NCI-H2196 (cell line): Measurements from ENCODE around the gene PRR5.
"Not testable (repeated sequence)": the region's sequence is repeated elsewhere in the genome, so short reads cannot be mapped to it uniquely, and the experiment has no call there.

Experiments used
- DNase-seq: peaks from one replicate; lab custom pipeline; 2025; ENCODE audit not compliant: unreplicated experiment; lab: John Stamatoyannopoulos, UW

Gene PRR5

DNA sequence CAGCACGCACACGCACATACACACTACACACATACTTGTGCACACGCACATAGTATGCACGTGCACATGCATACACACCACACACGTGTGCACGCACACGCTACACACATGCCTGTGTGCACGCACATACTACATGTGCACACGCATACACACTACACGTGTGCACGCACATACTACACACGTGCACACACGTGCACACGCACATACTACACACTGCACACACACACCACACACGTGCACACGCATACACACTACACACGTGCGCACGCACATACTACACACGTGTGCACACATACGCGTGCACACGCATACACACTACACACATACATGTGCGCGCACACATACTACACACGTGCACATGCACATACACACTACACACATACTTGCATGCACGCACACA, 30.7 kb downstream of the PRR5 start:
- DNase-seq = no peak

DNA sequence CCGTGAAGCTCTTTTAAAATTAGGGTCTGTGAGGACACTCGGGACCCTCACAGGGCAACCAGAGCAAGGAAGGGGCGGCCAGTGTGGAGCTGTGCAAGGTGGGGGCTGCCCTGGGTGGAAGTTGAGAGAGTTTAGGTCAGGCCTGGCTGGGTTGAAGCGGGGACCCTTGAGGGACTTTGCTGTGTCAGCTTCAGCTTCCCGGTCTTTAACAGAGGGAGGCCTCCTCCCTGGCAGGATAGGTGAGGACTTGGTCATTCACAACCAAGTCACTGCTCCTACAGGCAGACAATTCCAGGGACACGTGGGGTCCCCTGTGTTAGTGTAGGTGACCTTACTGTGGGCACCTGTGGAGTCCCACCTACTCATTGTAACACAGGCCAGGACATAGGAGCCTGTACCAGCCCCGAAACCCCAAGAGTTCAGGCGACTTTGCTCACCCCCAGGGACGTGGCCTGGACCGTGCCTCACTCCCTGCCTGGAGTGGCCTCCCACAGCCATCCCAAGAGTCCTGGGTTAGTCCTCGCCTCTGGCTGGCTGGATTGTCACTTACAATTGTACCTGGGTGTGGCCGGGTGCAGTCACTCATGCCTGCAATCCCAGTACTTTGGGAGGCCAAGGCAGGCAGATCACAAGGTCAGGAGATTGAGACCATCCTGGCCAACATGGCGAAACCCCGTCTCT, 31.6 kb downstream of the PRR5 start:
- DNase-seq = no peak

GRCh38 chr22:44734278-44734677, 32.3 kb downstream of the PRR5 start:
- DNase-seq = no peak

DNA sequence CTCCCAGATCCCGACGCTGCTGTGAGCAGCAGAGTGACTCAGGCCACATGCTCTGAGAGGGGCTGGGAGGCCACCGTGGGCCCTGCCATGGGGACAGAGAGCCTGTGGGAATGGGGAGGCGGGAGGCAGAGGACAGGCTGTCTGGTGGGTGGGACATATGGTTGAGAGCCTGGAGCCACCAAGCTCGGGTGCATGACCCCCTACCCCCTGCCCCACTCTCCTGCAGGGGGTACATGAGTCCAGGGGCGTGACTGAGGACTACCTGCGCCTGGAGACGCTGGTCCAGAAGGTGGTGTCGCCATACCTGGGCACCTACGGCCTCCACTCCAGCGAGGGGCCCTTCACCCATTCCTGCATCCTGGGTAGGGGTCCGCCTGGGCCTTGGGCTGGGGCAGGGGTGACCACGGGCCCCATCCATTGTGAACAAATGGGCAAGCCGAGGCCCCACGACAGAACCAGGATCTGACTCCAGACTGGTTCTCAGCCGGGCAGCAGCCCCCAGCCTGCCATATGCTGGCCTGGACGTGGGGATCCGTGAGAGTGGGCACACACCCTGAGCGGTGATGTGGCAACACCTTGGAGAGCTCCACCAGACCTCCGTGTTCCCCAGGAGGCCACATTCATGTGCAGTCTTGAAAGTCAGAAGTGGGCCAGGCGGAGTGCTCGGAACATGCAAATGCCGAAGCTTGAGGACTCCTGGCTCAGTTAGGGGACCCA, 33.0 kb downstream of the PRR5 start:
- no peak for DNase-seq

DNA sequence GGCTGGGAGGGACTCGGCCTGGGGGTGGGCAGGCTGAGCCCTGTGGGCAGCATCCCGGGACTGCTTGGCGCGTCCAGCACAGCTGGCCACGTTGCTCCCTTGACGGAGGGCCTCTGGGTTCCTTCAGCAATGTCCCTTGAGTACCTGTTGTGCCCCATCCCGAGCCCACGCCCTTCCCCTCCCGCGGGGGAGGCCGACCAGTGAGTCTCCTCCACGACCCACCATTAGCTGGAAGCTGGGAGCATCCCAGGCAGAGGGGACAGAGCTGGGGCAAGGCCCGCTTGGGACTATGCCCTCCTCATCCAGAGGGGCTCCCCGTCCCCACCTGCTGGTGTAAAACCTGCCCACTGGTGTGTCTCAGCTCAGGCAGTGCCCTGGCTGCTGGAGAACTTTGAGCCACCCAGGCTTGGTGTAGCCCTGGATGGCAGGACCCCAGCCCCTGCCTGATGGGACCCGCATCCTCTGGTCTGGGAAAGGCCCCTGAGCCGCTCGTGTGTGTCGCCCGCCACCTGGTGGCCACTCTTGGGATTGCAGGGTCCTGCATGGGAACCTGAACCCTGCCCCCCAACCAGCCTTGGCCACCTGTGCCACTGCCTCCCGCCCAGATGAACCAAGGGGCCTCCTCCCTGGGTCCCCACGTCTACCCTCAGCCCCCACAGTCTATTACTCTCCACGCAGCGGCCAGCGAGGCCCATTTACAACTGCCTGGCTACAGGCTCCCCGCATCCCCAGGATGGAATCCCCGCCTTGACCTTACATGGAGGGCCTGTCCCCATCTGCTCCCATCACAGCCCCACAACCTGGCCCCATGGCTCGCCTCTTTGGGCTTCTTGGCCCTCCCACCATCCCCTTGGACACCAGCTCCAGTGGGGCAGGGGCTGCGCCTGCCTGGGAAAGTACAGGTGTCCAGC, 33.8 kb downstream of the PRR5 start:
- peak; percentile 74 for DNase-seq

DNA sequence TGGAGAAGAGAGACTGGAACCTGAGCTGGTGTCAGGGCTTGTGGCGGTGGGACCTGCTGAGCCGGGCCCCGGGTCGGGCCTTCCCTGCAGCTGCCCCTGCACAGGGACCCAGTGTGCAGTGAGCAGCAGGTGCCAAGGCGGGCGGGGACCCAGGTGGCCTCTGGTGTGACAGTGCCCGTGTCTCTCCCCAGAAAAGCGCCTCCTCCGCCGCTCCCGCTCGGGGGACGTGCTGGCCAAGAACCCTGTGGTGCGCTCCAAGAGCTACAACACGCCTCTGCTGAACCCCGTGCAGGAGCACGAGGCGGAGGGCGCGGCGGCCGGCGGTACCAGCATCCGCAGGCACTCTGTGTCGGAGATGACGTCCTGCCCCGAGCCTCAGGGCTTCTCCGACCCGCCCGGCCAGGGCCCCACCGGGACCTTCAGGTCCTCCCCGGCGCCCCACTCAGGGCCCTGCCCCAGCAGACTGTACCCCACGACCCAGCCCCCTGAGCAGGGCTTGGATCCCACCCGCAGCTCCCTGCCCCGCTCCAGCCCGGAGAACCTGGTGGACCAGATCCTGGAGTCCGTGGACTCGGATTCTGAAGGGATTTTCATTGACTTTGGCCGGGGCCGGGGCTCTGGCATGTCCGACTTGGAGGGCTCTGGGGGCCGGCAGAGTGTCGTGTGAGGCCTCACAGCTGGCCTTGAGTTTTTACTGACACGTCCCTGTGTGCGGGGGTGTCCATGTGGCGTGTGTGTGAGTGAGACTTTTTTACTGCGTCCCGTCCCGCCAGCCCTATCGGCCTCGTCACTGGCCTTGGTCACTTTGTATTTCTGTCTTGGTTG, 34.8 kb downstream of the PRR5 start:
- no peak for DNase-seq

- DNase-seq = no peak
Observed at GRCh38 chr22:44737406-44738346, 35.7 kb downstream of the PRR5 start.

DNA sequence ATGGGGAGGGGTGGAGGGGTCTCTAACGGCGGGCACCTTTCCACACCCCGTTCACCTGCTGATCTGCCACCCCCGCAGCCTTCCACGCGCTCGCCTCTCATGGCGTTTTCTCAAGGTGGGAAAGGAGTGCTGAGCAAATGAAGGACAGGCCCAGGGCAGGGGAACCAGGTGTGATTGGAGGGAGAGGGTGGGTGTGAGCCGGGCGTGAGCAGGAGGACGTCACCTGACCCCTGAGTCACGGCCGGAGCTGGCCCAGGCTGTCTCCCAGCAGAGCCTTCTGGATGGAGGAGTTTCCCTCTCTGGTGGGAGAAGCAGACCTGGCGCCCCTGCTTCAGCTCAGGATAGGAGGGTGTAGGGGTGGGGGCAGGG, 36.3 kb downstream of the PRR5 start:
- DNase-seq = no peak

- no peak for DNase-seq
Observed at GRCh38 chr22:44739024-44739423, 37.0 kb downstream of the PRR5 start.

- DNase-seq = not testable (repeated sequence)
Observed at GRCh38 chr22:44739666-44740065, 37.7 kb downstream of the PRR5 start.

DNA sequence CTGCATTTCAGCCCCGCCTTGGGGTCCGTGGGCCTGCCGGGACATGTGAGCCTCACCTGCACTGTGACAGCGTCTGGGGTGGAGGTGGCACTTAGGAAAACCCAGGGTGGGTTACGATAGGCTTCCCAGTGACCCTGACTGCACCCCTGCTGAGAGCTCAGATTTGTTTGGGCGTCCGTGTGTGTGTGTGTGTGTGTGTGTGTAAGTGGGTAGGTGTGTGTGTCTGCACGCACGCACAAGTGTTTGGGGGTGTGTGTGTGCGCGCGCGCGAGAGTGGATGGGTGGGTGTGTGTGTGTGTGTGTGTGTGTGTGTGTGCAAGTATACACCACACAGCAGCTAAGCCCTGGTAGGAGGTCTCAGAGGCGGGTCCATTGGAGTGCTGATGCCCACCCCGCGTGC, 38.3 kb downstream of the PRR5 start:
- DNase-seq = no peak

GRCh38 chr22:44741929-44742328, 39.9 kb downstream of the PRR5 start:
- no peak for DNase-seq

GRCh38 chr22:44743247-44743646, 41.2 kb downstream of the PRR5 start:
- DNase-seq = no peak

DNA sequence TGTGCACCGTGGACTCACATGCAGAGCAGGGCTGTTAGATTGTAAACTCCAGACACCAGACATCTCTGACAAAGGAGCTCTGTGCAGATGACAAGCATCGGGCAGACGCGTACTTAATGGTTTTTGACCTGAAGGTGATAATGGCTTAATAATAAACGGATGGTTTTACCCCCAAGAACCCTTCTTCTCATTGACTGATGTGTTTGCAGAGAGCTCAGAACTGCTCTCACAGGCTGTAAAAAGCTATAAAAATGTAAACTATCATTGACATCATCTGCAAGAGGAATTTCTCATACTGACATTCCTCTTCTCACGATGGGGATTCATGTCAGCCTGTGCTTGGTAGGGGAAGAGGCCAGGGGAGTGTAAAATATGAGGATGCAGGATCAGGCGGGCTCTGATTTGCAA, 41.8 kb downstream of the PRR5 start:
- no peak for DNase-seq

- DNase-seq = no peak
Observed at GRCh38 chr22:44745853-44746789, 44.1 kb downstream of the PRR5 start.

DNA sequence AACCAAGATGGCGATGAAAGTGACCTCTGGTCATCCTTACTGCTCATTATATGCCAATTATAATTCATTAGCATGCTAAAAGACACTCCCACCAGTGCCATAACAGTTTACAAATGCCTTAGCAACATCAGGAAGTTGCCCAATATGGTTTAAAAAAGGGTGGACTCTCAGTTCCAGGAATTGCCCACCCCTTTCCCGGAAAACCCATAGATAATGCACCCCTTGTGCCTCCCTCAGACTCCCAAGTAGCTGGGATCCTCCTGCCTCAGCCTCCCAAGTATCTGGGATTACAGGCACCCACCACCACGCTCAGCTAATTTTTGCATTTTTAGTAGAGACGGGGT, 45.8 kb downstream of the PRR5 start:
- DNase-seq = not testable (repeated sequence)

- no peak for DNase-seq
Observed at GRCh38 chr22:44748524-44748923, 46.5 kb downstream of the PRR5 start.

DNA sequence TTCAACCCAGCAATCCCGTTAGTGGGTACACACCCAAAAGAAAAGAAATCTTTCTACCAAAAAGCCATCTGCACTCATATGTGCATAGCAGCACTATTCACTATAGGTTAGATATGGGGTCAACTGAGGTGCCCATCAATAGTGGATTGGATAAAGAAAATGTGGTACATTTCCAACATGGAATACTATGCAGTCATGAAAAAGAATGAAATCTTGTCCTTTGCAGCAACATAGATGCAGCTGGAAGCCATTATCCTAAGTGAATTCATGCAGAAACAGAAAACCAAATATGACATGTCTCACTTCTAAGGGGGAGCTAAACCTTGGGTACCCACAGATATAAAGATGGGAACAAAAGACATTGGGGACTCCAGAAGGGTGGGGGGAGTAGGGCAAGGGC, 48.5 kb downstream of the PRR5 start:
- no peak for DNase-seq
